GM18502 (cell line): ENCODE data around the gene RTN4R.

Experiments used
- ATAC-seq: cut with Tn5 transposase; IDR thresholded peaks from one replicate; pipeline ENCODE4 v1.9.1; 2021; ENCODE audit warnings: mild to moderate bottlenecking; ENCODE audit not compliant: unreplicated experiment, poor library complexity

Gene RTN4R

GRCh38 chr22:20221421-20222340 lies 46.4 kb downstream of the RTN4R start:
- ATAC-seq = no peak

DNA sequence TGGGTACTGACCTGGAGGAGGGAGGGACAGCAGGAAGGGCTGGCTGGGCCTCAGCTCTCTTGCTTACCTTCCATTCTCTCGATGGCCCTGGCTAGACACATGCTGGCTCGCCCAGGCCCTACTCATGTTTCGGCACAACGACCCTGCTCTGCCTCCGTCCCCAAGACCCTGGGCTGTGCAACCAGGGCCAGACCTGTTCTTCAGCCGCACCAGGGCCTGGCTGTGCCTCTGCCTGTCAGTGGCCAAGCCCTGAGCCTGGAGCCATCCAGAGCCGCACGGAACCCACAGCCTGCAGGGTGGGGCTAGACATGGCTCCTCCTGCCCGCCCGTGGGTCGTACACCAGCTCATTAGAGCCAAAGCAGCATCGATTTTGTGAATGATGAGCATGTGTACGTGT lies 47.5 kb downstream of the RTN4R start:
- no peak for ATAC-seq

GRCh38 chr22:20219667-20220628 lies 48.2 kb downstream of the RTN4R start:
- ATAC-seq = no peak

GRCh38 chr22:20218987-20219386 lies 49.1 kb downstream of the RTN4R start:
- no peak for ATAC-seq

GRCh38 chr22:20218326-20218872 lies 49.7 kb downstream of the RTN4R start:
- ATAC-seq = no peak

DNA sequence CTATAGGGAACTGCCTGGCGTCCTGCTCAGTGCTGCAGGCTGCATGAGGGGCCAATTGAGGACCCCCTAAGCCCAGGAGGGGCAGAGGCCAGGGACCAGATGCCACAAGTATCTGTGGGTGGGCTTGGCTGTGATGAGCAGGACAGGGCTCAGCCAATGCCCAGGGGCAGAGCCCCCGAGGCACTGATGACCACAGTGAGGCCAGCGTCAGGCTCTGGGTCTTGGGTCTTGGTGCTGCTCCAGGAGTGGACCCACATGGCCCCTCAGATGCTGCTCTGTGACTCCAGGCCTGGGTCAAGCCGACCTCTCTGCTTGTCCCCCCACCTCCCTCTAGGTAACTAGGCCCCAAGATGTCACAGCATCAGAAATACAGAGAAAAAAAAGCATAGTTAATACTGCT lies 50.6 kb downstream of the RTN4R start:
- no peak for ATAC-seq

- no peak for ATAC-seq
Observed at GRCh38 chr22:20216863-20217499, 51.1 kb downstream of the RTN4R start.

DNA sequence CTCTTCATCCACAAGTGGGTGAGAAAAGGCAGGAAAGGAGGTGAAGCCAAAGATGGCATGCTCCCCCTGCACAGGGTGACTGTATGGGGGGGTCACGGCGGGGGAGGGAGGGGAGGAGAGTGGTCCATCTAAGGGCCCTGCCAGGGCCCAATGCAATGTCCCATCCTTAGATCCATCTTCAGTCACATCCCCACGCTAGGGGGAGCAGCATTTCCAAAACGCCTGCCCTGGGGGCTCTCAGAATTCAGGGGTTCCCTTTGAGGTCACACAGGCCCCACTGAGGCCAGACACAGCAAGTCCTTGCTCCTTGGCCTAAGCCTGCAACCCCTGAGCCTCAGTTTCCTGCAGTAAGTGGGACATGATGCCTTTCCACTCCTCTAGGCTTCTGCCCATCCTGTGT lies 52.4 kb downstream of the RTN4R start:
- ATAC-seq = no peak

DNA sequence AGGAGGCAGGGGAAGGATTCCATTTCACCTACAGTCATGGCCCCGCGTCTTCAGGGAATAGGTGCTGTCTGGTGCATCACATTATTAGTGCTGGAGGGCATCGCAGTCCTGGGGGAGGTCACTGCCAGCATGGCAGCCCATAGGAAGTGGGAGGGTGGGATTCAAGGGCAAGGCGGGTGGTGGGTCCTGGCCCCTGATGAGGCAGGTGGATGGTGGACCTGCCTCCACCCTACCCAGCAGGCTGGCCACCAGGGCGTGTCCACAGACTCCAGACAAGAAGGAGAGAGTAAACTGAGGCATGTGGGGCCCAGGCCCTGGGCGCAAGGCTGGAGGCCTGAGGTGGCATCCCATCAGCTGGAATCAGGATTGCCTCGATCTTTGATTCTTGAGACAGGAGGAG lies 53.3 kb downstream of the RTN4R start:
- no peak for ATAC-seq

DNA sequence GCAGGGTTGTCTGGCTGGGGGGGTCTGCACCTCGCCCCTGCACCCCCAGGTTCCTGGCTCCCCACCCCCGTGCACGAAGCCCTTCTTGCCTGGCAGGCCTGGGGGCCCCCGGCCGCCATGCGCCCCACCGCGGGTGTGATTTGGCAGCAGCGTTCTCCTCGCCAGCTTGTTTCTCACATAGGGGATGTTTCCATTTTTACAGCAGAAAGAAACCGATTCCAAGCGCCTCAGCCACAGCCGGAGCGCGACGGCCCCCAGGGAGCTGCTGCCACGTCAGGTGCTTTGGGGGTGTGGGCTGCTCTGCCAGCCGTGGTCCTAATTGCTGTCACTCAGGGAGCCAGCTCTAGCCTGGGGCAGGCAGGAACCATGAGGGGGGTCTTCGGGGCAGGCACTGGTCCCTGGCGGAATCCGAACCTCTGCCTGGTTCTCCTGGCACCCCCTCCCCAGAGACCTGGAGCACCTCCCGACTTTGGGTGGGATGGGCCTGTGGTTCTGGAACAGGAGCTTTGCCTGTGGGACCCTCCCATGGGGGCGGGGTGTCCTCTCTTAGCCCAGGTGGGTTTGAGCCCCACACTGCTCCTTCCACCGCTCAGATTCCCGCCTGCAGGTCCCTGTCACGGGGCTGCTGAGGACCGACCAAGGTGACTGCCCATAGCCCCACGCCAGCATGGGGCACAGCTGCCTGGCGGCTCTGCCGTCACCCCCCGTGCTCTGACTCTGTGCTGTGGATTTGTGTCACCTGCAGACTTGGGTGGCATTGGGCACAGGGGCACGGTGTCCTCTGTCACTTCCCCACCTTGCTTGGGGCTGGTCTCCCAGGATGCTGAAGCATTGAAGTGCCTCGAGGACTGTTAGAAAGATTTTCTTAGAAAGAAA lies 54.0 kb downstream of the RTN4R start:
- ATAC-seq = no peak

- no peak for ATAC-seq
Observed at GRCh38 chr22:20212754-20213699, 55.1 kb downstream of the RTN4R start.

DNA sequence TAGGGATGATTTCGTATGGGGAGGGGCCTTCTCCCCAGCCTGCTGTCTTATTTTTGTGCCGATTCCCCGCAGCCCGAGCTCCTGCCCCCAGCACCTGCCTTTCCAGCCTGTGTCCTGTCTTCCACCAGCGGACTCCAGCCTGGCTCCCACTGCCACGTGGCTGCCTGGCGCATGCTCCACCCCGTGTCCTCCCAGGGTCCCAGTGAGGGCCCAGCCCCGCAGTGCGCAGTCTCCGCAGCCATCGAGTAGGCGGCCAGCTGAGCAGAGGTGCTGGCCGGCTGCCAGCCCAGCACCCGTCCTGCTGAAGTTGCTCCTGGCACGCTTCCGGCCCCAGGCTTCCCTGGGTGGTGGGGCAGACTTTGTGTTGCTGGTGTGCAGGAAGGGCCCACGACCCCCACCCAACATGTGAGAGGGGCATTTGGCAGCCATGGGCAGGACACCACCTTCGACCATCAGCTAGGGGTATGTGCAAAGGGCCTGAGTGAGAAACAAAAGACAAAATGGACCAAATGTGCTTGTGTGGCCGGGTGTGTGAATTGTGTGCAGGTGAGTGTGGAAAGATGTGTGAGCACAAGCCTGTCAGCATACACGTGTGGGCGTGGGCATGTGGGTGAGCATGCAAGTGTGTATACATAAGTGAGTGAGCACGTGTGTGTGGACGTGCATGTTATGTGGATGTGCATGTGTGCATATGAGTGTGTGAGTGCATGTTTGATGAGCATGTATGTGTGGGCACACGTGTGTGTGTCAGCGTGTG lies 55.9 kb downstream of the RTN4R start:
- ATAC-seq = no peak

GRCh38 chr22:20211409-20211996 lies 56.6 kb downstream of the RTN4R start:
- ATAC-seq = no peak

DNA sequence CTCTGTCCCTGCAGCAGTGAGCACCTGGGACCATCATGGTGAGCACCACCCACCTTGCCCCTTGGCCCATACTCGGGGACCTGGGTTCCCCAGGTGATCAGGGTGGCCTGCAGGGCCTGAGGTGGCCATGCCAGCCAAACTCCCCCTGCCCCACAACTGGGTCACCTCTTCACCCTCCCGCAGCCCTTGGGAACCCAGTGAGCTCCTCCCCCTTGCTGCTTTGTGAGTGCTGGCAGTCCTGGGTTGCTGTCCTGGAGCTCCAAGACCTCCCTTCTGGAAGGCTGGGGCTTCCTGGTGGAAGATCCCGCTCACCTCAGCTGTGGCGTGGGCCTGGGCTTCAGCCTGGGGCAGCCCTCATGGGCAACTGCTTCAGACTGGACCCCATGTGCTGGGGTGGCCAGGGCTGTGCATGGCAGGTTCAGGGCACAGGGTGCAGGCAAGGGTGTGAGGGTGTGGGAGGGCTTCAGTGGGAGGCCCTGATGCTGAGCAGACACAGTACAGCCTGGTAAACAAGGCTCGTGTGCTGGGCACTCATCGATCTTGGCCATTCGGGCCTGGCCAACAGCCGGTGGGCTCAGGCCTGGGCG lies 57.6 kb downstream of the RTN4R start:
- no peak for ATAC-seq

GRCh38 chr22:20209761-20210250 lies 58.3 kb downstream of the RTN4R start:
- no peak for ATAC-seq

- ATAC-seq = no peak
Observed at GRCh38 chr22:20208713-20209310, 59.3 kb downstream of the RTN4R start.
